Fibroblast of skin of right biceps (primary cell): ENCODE measurements around the gene URAD.
"Not testable (repeated sequence)": the region's sequence is repeated elsewhere in the genome, so short reads cannot be mapped to it uniquely, and the experiment has no call there.

Experiments used
- DNase-seq: peaks from one replicate; pipeline ENCODE4 v3.0.0-alpha.2; 2013

URAD gene, protein sequence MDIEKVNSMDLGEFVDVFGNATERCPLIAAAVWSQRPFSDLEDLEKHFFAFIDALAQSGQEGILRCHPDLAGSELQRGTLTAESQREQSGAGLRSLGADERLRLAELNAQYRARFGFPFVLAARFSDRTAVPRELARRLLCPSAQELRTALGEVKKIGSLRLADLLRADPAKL

DNA sequence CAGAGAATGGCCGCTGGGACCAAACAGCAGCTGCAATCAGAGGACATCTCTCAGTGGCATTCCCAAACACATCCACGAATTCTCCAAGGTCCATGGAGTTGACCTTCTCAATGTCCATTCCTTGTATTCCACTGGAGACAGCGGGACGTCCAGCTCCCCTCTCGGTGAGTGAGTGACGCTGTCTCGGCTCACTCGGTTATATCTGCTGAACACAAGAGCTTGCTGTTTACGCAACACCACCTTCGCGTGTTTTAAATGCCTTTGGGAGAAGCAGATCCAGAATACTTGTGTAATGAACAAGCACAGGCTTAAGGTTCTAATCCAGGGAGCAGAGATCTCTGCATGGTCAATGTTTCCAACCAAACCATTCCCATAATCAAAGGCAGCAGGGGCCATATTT is at the start of gene URAD:
TSS of gene URAD (minus strand) at position 174 of the 400 bp plus-strand sequence. CDS start at position 118, 56 bp downstream.
- DNase-seq, result no peak

DNA sequence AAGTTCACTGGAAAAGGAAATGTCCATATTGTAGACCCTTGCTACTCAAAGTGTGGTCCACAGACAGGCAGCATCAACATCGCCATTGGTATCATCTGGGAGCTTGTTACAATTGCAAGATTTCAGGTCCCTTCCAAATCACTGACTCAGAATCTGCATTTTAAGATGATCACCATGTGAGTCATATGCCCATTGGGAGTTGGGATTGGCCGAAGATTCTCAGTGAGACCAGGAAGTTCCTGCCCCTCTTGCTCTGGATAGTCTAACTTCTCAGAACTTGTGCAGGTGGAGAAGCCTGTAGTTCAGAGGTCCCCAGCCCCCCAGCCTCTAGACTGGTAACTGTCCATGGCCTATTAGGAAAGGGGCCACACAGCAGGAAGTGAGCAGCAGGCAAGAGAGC is 48.9 kb upstream of the URAD start:
- peak; percentile 4 for DNase-seq

DNA sequence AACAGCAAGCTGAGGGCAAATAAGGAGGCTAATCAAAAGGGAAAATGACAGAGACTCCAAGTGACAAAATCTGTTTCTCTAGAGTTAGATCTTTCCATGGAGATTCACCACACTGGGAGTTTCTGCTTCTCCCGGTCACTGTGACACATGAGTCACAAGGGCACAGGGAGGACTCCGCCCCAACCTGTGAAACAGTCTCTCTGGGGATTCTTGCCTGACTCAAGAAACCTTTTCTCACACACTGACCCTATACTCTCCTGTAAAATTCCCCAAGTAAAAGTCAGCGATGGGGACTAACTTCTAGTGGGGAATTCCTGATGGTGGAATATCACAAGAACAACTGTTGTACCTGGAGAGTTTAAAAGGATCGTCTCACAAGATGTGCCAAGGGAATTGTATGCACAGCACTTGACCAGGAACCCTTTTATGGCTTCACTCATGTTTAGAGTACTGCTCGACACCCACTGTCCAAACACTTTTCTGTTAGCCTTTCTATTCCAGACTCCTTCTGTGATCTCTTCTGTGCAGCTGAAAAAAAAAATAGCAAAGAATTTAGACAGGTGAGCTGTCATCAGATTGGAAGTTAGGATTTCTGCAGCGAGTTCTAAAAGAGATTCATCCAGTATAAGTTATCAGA is 46.8 kb upstream of the URAD start:
- no peak for DNase-seq

DNA sequence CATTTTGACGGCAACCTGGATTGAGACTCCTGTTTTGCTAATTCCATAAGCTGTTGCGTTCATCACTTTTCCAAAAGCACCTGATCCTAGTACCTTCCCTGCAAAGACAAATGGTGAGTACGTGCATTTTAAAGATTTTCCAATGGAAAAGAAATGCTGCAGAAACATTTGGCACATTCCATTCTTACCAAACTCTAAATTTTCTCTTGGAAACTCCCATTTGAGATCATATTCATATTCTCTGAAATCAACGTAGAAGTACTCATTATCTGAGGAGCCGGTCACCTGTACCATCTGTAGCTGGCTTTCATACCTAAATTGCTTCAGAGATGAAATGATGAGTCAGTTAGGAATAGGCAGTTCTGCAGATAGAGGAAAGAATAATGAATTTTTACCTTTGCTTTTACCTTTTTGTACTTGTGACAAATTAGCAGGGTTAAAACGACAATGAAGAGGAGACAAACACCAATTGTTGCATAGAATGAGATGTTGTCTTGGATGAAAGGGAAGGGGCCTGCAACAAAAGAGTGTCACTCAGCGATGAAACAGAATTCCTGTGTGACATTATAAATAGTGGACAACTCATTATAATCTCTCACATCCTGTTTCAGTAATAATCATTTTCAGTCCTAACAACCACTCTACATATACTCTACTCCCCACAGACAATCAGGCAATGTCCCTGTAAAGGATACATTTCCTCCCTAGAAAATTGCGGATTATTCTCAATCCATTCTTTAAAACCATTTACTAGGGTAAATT is 45.6 kb upstream of the URAD start:
- no peak for DNase-seq

DNA sequence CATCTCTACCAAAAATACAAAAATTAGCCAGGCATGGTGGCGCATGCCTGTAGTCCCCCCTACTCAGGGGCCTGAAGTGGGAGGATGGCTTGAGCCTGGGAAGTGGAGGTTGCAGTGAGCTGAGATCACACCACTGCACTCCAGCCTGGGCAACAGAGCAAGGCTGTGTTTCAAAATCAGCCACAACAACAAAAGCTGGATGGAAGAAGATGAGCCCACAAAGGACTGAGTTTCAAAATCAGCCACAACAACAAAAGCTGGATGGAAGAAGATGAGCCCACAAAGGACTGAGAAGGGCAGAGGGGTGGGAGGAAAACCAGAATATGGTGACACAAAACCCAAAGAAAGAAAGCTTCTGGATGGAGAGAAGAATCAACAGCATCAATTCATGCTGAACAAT is 43.9 kb upstream of the URAD start:
- not testable (repeated sequence) for DNase-seq

DNA sequence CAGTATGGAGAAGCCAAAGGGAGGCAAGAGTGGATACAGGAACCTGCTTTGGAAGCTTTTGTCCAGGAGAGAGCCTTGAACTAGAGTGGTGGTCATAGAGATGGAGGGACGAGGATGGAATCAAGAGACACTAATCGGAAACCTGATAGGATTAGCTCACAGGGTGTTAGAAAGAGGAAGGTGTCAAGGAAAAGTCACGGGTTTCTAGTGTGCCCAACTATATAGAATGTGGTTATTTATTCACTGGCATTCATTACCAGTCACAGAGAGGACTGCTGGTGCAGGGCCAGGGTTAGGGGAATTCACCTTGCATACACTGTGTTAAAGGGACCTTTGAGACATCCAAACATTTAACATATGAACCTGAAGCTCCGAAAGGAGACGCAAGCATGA is 43.4 kb upstream of the URAD start:
- DNase-seq, result no peak

DNA sequence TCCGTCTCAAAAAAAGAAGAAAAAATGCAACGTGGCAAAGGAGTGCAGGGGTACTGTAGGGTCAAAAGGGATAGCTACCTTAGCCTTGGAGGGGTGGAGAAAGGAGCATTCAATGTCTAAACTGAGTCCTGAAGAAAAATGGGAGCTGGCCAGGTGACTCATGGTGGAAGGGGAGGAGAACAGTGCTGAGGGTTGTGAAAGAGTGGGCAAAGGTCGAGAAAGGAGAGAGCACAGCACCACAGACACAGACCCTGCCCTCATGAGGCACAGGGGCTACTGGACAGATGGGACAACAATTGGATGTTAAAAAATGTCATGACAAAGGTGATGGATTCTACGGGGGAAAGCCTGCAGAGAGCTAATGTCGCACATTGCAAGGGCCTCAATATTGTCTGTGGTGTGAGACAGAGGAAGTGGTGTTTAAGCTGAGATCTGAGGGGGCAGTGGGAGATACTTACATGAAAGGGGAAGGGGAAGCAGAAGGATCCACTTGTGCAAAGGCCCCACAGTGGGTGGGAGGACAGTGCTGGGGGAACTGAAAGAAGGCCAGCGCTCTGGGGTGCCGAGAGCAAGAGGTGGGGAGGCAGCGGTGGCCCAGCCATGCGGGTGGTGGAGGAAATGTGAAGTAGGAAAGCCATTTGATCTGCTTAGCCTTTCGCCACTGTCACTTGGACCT is 42.9 kb upstream of the URAD start:
- DNase-seq, result no peak

DNA sequence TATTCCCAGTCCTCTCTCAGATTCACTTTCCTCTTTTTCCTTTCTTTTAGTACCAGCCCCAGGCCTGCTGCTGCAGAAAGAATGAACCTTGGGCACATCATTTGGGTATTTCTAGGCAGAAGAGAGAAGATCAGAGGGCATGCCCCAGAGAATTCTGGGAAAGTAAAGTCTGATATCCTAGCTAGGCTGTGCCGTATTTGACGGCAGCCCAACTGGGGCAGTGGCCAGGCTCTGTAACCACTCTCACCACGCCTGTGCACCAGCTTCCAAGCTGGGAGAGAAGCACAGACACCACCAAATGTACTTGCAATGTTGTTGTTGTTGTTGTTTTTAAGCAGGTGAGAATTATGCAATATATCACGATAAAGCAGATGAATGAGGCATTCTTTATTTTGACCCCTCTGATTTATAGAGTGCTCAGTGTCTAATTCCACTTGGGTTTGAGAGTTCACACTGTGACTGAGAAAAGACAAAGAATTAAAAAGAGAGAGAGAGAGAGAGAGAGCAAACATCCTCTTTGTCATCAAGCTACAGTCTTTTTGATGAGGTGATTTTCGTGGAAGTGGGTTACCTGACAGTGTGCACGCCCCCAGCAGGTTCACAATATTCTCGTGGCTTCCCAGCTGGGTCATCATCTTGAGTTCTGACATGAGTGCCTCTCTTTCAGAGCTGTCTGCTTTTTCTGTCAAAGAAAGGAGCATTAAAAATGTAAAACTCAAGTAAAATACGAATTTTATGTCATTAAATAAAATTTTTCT is 39.3 kb upstream of the URAD start:
- DNase-seq, result no peak

DNA sequence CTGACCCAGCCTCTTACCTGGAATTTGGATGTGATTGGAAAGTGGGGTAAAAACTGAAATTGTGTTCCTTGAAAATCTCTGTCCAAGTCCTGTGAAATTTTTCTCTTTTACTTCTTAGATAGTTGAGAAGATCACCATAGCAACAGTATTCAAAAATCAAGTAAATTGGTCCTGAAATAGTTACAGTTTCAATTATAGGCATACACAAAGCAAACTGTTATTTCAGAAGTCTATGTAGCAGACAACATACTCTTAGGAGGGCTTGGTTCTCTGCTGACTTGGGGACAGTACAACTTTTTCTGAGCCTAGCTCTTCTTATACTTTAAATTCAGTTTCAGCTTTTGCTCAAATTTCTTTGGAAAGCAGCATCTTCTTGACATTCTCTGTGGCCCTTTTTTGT is 38.6 kb upstream of the URAD start:
- no peak for DNase-seq

DNA sequence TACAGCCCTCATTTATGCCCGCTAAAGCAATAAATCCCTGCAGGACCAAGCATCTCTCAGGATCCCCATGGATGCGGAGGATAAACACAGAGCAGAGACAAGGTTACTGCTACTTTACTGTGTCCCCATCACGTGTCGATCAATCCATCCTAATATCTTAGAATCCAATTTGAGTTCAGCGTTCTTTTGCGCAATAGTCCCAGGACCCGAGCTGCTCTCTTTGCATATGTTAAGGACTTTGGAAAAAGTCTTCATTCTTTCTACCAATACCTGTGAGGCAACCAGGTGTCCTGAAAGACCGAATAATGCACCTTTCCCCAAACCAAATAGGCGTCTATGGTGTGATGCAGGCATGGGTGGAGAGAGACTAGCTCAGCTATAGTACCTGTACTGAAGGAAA is 38.0 kb upstream of the URAD start:
- DNase-seq, result no peak

DNA sequence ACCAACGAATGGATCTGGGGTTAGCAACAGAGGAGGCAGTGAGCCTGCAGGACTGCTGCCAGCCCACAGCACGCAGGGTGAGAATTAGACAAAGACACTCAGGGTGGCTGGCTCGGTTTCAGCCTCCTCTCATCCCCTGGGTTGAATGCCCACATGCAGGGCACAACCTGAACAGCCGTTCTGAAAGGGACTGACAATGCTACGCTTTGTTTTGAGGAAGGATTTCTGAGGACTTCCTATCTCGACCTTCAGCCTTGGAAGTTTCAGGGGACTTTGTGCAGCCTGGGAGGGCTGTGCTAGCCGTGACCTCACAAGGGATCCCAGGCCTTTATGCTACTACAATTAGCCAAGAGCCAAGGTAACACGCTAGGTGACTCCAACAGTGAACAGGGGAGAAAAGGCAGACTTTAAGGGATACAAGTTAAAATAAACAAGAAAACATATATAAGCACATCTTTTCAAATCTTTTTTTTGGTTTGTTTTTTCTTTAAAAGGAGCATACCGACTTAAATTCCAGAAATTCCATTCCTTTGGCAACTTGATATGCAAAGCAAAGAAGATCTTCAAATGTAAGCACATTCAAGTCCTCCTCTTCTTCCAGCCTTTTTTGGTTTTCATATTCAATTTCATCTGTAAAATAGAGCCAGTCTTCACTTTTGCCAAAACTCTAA is 34.5 kb upstream of the URAD start:
- DNase-seq, result peak; percentile 22

DNA sequence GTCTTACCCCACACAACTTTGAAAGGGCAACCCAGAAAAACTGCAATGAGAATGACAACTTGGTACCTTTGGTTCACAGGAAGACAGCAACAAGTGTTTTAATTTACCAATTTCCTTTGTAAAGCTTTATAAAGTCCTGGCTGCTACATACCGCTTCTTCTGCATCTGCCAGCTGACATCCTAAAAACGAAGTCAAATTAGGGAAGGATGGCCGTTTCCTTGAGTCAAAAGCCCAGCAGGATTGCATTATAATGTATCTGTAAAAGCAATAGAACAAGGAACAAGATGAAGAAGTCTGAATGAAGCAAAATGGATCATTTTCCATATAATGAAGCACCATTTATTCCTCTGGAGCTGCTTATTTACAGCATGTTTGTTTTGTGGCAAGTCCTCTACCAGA is 25.8 kb upstream of the URAD start:
- no peak for DNase-seq

DNA sequence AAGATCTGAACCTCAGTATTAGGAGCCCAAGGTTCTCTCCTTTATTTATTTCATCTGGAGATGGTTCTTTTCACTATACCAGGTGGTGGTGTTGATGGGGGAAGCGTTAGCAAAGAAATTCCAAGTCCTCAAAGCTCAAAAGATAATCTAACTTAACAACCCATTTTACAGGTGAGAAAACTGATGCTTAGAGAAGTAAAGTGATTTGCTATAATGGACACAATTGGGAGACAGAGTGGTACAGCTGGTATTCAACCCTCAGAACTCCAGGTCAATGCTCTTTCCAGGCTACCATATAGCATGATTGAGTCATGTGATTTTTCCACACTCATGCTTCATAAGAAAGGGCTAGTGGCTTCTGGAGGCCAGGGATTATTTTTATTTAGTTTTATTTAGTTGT is 25.0 kb upstream of the URAD start:
- no peak for DNase-seq

DNA sequence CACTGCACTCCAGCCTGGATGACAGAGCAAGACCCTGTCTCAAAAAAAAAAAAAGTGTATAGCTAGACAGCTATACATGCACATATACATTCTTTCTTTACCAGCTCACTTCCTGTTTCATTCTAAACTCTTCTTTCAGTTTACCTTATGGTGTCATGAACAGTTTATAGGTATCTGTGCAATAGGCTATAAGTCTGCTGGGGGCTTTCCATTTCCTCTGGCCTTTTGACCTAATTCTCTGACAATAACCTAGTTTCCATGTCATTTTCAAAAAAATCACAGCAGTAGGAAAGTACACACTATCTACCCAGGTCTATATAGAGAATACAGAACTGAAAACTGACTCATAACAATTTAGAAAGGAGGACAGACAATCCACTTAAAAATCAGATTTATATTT is 24.4 kb upstream of the URAD start:
- DNase-seq, result peak; percentile 7

DNA sequence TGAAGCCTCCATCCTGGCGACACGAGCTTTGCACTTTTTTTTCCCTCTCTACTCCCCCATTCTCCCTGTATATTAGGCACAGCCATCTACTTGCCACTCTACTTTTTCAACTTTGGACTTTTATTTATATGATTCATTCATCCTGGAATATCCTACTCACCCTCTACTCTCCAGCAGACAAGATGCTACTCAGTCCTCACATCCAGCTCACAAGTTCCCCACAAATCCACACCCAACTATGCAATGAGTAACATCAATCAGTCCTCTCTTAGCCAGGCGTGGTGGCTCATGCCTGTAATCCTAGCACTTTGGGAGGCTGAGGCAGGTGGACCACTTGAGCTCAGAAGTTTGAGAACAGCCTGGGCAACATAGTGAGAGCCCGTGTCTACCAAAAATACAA is 23.9 kb upstream of the URAD start:
- no peak for DNase-seq

DNA sequence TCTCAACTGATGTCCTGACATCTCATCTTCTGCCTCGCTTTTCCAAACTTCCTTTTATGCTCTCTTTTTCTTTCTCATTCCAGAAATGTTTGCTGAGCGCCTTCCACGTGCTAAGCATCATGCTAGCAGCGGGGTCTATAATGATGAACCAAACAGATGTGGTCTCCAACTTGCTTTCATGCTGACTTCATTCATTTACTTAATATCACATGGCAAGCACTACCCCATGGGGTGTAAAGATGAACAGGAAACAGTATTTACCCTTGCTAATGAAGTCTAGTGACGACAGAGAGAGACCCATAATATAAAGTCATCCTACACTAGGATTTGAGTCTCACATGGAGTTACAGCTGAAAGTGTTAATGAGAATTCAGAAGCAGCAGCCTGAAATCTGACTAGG is 21.6 kb upstream of the URAD start:
- no peak for DNase-seq

DNA sequence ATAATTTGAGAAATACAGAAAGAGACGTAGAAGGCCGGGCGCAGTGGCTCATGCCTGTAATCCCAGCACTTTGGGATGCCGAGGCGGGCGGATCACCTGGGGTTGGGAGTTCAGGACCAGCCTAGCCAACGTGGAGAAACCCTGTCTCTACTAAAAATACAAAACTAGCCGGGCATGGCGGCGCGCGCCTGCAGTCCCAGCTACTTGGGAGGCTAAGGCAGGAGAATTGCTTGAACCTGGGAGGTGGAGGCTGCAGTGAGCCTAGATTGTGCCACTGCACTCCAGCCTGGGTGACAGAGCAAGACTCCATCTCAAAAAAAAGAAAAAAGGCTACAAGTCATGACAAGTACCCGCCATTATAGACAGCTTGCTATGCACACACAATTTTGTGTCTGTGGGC is 16.5 kb upstream of the URAD start:
- not testable (repeated sequence) for DNase-seq

DNA sequence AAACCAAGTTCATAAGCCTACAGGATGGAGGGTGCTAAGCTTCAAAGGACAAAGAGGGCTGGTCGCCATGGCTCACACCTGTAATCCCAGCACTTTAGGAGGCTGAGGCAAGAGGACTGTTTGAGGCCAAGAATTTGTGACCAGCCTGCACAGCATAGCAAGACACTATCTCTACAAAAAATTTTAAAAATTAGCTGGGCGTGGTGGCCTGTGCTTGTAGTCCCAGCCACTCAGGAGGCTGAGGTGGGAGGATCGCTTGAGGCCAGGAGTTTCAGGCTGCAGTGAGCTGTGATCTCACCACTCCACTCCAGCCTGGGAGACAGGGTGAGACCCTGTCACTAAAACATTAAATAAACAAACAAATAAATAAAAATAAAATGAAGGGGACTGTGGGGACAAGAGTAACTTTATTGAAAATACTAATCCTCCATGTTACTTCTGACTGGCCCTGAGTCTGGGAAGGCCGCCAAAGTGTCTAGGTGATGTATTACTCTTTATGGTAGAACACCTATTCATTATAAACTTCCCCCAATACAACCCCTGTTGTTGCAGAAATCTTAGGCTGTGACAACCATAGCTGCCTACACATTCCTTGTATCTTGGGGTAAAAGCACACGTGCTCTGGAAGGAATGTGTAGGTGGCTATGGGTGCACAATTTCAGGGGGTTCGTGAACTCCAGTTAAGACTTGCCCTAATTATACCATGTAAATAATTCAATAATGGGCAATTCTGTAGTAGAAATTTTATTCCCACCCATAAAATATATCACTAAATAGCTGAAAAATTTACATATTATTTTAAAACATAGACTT is 14.6 kb upstream of the URAD start:
- no peak for DNase-seq

DNA sequence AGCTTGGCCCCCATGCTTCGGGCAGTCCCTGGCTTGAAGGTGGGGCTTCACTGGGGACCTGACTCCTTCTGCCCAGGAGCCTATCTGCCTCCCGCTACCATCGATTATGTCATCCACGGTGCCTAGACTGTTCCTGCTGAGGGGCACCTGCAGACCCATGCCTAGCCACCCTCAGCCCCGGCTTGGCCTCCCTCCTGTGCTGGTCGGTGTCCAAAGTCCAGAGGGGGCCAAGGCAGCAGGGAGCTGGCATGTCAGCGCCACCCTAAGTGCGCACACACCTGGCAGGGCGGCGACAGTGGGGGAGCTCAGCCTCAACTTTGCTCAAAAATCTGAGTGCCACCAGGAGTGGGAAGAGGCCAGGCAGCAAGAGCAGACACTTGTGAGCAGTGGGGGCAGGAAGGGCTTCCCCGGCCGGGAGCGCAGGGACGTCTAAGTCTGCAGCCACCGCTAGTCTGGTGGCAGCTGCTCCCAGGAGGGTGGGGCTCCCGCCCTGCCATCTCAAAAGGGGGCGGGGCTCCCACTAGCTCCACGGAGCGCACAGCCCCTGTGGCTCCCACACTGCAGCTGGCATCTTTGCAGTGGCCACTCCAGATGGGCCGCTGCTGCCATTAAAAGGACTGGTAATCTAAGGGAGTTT is 13.5 kb upstream of the URAD start:
- no peak for DNase-seq

DNA sequence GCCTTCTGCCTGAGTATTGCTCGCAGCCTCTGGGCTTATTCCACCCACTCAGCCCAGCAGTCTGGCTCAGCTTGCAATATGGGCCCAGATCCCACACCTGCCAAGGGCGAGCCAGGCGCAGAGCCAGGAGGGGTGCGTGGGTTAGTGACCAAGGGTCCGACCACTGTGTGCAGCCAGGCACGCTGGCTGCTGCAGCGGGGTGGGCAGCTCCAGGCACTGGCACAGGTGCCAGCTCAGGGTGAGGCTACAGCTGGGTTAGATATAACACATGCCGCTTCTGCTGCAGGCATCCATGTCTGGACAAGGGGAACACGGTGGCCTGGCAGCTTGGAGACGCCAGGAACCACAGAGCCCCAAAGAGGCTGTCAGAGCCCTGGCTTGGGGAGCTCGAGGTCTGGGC is 12.6 kb upstream of the URAD start:
- no peak for DNase-seq

DNA sequence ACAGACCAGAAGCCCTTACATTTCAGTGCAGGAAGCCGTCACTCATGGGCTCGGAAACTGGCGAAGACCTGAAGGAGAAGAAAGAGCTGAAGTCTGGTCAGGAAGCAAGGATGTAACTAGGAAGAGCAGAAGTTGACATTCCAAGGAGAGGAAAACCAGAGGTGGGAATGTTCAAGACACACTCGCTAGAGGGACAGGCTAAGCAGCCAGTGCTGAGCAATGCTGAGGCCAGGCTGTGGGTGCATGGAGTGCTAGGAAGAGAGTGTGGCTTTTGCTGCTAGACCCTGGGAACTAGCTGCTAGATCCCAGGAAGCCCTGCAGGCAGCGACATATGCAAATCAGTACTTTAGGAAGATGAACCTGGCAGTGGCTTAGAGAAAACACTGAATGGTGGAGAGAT is 12.1 kb upstream of the URAD start:
- no peak for DNase-seq
